NCI-H510A (cell line): Measurements from ENCODE around the gene SLC15A4.
"Not testable (repeated sequence)": the region's sequence is repeated elsewhere in the genome, so short reads cannot be mapped to it uniquely, and the experiment has no call there.

ENCODE experiments used
- DNase-seq: peaks from one replicate; lab custom pipeline; 2025; lab: John Stamatoyannopoulos, UW

Gene SLC15A4

DNA sequence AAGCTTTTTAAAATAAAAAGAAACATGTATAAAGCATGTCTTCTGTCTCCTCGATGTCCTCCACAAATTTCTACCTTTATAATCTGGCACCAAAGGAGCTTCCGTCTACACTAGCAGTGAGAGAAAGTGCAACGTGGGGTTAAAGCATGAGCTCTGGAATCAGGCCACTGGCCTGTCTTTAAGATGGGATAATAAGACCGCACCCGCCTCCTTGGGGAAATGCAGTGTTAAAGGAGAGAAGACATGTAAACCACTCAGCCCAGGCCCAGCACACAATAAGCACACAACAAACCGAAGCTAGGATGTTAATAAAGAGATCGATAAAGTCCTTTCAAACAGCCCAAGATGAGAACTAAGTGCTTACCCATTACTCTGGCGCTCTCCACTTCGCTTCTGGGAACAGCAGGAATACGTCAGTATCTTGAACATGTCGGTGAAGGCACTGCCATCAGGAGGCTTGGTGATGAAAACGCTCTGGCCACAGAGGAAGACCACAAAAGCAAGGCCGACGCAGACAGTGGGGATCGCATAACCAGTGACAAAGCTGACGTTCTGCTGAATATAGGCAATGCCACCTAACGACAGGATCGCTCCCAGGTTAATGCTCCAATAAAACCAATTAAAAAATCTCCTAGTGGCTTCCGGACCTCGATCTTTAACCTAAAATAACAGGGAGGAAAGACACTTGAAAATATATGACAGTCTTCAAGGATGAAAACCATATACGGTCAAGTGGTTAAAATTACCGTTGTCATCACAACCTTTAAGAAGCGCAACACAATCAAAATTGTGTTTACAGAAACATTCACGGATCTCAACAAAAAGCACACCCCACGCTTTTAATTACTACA, 9.1 kb downstream of the SLC15A4 start:
- DNase-seq = no peak

DNA sequence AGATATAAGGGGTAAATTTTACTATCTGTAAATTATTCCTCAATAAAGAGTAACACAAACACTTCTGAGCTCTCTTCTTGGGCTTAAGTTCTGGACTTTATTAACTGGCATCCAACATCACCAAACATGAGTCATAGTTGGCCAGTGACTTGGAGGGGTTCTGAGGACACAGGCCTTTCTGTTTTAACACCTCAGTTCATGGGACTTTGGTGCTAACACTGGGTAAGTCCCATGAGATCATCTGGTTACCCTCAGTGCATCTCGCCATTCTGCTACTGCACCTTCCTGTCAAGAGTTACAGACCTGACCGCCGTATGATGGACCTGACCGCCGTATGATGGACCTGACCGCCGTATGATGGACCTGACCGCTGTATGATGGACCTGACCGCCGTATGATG, 9.9 kb downstream of the SLC15A4 start:
- no peak for DNase-seq

DNA sequence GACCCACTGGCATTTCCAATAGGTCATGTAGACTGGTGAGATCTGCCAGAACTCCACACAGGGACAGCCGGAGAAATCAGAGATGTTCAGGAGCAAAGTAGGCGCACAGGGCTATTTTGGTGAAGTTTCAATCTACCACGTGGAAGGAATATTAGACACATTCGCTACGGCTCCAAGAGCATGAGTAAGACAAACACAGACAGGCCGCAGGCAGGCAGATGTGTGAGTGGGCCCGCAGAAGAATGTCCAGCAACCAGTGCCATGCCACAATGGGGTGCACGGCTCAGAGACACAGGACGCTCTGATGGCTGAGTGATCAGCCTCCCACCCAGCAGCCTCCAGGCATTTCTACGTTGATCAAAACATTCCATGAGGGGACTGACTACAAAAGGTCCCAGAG, 10.4 kb downstream of the SLC15A4 start:
- no peak for DNase-seq

DNA sequence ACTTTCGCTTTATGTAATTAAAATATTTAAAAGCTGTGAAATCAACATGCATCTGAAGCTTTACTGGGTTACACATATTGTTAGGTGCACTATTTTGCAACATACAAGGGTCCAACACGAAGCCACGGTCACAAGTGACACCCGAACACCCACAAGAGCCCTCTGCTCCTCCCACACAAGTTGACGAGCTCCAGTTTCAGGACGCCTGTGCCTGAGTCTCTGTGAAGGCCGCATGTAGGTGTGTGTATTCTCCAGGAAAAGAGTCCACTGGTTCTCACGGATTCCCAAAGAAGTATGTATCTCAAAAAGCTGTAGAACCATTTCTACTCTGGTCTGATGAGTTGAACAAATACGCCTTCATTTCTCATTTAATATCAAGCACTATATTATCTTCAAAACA, 12.0 kb downstream of the SLC15A4 start:
- DNase-seq = no peak

DNA sequence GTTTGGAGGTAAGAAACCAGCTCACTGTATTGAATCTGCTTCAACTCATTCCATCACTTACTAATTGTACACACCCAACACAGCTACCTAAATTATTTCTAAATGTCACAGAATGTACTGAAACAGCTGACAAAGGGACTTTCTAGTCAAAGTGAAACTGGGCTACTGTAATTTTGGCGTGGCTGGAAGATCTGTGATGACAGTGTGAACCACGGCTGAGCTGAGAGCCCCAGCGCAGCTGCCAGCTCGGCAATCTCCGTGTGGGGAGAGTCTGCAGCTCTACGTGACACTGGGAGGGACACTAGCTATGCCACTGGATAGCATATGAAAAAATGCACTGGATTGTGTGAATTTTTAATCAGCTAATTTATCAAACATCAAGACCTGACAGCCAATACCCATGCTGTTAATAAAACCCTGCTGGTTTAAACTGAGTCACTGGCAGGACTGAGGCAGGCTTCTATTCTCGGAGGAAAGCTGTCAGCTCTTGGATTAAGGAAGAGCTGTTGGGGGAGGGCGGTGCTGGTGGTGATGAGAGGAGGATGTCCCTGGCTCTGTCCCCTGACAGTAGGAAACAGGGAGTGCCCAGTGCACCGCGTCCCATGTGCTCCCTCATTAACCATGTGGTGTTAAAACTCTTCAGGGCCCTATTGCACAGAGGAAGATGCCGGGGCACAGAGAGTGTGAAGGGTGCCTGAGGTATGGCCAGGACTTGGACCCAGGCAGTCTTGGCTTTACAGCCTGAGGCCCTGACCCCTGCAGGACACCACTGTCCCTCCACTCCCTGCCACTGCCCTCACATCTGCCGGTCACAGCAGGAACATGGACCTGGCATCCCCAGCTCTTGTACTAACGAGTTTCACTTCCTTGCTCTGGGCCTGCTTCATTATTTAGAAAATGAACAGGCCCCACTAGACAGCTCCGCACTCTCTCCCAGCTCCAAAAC, 13.3 kb downstream of the SLC15A4 start:
- DNase-seq = no peak

DNA sequence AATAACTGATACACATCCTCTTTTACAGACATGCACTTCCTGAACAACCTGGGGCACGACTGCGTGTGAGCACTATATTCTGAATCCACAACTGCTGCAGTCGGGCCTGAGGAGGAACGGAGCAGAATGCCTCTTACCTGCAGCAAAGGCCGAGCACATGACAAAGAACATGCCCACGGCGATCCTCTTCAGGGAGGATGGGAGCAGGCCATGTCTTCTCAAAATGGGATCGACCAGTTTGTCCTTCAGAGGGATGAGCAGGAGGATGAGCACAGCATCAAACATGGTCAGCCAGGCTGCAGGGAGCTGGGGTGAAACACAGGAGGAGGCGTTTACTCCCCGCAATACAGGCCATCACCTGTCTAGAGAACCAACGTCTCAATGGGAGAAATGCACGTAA, 15.1 kb downstream of the SLC15A4 start:
- DNase-seq = no peak

DNA sequence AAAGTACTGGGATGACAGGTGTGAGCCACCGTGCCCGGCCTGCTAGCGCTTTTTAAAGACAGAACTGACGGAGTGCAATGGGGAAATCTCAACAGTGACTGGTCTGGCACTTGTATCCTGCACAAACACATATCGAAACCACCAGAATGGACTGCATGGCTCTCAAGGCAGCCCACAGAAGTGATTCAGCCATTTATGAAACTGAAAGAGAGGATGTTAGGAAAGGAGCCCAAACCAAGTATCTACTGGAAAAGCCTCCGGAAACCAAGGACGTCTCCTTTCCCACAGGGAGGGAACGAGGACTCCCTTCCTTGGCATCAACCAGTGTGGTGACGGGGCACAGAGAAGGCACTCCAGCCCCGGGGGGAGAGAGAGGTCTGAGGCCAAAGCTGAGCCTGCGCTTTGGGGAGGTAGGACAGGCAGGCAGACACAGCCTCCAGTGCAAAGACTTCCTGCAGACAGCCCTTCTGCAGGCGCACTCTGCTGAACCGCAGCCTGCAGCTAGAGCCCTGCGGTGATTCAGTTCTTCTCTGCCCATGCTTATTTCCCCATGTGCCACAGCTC, 16.5 kb downstream of the SLC15A4 start:
- no peak for DNase-seq

DNA sequence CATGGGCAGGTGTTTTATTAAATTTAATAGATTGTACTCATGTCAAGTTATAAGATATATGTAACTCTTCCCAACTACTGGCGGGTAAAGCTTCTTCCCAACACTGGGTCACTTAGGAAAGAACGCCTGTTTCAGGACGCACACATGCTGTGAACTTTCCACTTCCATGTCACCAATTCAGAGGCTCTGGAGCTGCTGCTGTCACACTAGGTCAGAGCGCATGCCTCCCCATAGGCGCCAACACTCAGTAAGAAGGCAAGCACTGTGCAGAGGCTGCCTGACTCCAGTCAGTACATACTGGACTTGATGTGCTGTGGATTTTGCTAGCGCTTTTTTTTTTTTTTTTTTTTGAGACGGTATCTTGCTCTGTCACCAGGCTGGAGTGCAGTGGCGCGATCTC, 17.2 kb downstream of the SLC15A4 start:
- no peak for DNase-seq

DNA sequence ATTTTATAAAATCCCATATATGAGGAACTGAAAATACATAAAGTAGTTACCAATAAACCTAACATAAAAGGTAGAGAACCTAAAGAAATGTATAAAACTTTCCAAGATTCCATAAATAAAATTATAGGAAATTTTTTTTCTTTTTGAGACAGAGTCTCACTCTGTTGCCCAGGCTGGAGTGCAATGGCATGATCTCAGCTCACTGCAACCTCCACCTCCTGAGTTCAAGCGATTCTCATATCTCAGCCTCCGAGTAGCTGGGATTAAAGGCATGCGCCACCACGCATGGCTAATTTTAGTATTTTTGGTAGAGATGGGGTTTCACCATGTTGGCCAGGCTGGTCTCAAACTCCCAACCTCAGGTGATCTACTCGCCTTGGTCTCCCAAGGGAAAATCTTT, 18.4 kb downstream of the SLC15A4 start:
- DNase-seq = not testable (repeated sequence)

DNA sequence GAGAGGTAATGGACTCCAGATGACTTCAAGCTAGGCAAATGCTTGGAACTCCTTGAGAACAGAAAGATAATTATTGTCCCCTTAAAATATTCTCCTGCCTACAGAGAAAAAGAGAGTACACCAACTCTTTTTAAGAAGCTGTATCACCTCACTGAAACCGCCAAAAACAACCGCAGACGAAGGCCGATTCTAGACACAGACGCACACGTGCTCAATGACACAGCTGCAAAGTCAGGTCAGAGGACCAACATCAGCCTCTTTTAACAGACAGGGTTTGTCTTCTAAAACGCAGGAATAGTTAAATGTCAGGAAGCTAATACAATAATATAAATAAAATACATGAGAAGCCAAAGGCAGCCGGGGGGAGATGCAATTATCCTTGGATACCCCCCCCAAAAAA, 19.0 kb downstream of the SLC15A4 start:
- DNase-seq = no peak

DNA sequence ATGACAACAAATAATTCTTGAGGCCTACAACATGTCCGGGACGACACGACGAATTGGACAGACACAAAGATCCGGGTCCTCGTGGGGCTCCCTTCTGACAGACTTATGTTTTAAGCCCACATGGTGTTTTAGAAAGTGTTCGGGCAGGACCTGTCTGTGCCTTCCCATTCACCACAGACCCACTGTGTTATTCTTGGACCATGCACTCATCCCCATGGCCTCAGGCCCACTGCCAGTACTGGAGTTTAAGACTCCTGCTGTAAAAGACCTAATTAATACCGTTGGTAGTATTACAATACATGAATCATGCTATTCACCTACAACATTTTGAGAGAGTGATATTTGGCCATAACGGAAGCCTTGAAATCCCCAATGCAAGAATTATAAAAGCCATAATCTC, 20.0 kb downstream of the SLC15A4 start:
- DNase-seq = no peak

DNA sequence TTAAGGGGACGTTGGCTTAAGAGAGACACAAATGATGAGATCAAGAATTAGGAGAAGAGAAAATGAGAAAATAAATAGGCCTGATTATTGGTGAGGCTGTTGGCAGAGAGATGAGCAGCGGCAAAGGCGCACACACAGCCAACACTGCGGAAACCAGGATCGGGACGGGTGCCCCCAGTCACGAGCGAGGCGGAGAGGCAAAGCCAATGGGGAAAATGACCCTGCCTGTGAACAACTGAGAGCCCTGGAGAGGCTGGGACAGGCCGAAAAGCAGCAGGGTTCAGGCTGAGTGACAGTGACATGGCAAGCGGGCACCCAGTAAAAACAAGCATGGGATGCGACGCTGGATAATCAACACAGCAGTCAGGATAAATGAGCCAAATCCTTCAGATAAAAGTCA, 21.0 kb downstream of the SLC15A4 start:
- no peak for DNase-seq

DNA sequence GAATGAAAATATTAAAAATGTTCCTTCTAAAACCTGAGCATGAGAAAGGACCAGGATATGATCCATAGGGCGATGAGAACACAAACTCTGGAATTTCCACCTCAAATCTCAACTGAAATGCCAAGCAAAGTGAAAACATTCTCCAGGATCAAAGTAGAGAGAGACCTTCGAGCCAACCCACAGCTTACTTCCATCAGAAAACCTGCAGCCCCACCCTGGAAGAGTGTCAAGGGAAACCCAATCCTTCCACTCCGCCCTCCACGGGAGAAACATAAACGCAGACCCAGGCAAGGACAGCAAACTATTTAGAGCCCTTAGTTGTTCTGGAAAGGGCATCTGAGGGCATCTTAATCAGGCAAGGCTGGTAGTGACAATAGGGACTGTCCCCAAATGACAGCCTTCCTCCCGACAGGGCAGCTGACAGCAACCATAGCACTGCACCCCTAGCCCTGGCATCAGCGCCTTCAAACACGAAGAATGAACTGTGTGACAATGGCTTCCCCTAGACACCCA, 21.8 kb downstream of the SLC15A4 start:
- no peak for DNase-seq

DNA sequence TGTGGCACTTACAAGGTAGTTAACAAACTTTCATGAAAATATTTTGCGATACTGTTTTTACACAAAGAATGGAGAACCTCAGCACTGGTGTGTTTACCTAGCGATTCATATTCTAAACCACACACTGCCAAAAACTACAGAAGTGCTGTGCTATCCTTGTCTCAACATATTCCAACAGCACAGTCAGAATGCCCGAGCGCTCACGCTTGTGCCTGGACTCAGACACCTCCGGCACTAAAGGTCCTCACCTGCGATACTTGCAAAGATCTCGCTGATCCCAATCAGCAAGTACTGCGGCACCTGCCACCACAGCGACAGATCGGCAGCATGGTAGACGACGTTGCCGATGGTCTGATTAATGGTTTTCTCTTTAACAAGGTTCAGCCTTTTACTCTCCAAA, 23.2 kb downstream of the SLC15A4 start:
- DNase-seq = no peak

DNA sequence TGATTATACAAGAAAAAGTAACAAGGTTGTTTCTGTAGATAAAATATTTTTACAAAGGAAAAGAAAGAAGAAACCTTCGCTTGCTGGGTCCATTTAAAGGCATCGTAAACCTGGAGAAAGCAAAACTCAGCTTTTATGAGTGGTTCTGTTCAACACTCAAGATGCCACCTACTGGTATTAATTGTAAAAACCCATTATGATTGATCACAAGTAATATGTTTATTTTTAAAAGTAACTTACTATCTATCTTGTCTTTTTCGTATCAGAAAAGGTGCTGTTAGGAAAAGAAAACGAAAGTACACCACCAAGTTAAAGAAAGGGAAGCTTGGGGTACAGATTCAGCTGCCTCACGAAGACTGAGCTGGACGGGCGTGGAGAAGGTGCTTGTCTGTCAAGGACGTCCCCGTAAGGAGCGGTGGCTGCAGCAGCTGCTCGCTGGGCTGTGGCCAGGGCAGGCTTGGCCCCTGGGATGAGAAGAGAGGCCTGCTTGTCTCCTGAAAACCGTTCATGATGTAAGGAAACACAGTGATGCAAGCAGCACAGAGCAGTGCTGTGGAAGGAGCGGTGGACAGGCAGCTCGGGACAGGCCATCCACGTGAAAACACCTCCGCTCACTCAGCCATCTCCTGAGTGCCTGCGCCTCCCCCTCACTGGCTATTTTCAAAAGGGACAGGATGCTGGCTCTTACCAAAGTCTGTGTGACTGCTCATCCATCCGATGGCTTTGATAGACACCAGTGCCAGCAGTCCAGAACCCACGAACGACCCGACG, 25.0 kb downstream of the SLC15A4 start:
- no peak for DNase-seq

DNA sequence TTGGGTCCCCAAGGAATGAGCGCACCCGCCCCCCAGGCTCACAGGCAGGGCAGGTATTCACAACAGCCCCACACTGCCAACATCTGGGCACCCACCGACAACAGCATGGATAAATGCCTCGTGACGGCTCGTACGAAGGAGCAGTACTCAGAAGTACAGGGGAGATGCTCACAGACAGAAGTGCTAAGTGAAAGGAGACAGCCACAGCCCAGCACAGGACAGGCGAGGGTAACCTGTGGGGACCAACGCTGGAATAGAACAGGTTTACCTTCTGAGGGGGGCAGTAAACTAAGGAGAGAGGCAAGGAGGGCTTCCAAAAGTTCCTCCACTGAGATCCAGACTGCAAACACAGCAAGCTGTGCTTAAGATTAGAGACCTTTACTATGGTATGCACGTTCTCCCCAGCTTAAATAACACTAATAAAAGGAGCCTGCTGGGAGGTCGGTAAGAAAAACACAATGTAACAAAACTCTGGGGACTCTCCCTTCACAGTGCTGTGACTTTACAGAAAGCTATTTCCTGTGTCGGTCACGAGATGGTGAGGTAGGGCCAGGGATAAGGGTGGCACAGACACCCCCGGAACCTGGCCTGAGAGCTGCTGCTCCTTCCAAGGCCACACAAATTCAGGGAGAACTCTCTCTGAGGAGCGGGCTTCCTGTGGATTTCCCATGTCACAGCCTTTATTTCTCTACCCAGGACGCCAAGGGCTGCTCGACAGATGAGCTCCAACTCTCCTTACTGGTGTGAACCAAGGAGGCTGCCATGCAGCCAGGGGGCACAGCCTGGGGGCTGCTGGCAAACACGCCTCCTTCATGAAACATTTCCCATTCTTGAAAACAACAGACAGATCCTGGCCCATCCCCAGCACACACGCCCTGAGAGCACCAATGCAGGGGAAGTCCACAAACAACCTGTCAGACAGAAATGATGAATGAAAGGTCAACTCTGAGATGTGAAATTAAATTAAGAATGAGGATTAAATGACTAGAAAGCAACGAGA, 26.3 kb downstream of the SLC15A4 start:
- no peak for DNase-seq

DNA sequence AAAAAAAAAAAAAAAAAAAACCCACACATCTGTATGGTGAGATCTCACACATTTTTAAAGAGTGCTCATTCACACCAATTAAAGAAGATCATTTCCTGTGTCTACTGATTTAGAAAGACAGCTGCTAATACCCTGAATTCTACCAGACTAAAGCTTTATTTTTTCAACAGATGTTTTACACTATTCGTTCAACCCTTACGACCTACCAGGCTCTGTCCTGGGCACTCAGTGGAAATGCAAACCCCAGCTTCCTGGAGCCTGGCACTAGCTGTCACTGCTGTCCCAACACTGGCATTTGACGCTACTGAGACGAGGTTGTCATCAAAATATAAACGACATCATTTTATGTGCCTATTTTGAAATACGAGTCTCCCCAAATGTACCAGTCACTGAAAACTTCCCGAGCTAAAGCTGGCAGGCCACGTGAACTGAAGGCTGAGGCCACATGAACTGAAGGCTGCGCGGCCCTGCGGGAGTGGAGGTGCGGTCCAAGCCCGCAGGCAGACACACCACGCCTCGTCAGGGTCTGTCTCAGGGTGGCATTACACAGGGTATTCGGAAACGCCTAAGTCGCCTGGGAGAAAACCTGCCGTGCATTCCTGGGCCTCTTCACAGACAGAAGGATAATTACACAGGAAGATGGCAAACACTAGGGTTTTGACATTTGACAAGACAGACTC, 27.2 kb downstream of the SLC15A4 start:
- no peak for DNase-seq

DNA sequence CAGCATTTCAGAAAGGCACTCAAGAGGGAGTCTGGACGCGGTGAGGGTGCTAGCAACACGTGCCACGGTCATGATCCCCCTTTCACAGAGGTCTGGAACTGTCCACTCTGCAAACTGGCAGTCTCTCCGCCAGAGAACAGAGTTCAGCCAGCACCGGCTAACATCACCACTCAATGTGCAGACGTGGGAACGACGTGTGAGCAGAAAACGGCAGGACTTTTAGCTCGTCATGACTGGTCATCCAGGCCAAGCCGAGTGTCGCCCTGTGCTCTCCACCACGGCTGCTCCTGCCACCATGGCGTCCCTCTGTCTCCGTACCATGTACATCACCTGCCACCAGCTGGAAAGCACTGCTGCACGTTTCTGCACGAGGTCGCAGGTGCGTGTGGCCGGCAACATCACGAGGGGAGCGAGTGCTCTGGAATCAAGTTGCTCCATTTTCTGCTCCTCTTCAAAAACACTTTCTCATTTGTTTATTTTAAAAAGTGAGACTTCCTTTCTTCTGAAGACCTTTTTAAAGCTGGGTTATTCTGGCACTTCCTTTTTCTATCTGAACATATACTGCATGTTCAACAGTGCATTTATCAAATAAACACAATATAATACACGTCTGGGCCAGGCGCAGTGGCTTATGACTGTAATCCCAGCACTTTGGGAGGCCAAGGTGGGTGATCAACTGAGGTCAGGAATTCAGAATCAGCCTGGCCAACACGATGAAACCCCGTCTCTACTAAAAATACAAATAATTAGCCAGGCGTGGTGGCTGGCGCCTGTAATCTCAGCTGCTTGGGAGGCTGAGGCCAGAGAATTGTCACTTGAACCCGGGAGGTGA, 28.0 kb downstream of the SLC15A4 start:
- DNase-seq = no peak
